SK-N-DZ (cell line): Measurements from ENCODE around the gene RNF112.
"Not testable (repeated sequence)": the region's sequence is repeated elsewhere in the genome, so short reads cannot be mapped to it uniquely, and the experiment has no call there.

Source experiments
- DNase-seq: peaks from one replicate; pipeline ENCODE4 v3.0.0-alpha.2; 2015; ENCODE audit warnings: low spot score

The RNF112 gene

DNA sequence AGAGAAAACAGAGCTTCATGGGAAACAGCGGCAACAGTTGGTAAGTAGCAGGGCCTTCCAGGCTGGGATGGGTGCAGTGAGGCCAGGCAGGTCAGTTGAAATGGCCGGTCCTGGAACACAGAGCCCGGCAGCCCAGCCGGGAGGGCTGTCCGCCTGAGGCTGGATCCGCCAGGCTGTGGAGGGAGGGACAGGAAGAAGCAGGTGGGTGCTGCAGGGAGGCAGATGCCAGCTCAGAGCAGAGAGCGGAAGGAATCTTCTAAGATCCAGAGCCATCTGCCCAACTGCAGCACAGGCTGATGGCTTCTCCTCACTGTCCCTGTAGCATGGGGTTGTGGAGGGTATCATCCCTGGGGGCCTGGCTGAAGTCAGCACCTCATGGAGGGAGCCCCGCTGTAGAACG, 599 bp downstream of the RNF112 start:
- DNase-seq, result peak; percentile 55

DNA sequence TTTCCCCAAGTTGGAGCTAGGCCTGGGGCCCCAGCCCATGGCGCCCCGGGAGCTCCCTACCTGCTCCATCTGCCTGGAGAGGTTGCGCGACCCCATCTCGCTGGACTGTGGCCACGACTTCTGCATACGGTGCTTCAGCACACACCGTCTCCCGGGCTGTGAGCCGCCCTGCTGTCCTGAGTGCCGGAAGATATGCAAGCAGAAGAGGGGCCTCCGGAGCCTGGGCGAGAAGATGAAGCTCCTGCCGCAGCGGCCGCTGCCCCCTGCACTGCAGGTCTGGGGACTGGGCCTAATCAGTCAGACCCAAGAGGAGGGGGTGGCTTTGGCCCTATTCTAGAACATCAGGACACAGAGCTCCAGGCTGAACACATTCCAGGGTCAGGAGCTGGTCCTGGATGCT, 1.5 kb downstream of the RNF112 start:
- no peak for DNase-seq

DNA sequence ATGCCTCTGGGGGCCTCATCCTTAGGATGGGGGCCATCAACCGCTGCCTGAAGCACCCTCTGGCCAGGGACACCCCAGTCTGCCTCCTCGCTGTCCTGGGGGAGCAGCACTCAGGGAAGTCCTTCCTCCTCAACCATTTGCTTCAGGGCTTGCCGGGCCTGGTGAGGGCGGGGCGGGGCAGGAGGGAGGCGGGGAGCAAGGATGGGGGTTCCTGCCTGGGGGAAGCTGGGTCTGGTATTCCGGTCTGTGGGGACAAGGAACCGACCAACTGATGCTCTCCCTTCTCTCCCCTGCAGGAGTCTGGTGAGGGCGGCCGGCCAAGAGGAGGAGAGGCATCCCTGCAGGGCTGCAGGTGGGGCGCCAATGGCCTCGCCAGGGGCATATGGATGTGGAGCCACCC, 2.0 kb downstream of the RNF112 start:
- no peak for DNase-seq

DNA sequence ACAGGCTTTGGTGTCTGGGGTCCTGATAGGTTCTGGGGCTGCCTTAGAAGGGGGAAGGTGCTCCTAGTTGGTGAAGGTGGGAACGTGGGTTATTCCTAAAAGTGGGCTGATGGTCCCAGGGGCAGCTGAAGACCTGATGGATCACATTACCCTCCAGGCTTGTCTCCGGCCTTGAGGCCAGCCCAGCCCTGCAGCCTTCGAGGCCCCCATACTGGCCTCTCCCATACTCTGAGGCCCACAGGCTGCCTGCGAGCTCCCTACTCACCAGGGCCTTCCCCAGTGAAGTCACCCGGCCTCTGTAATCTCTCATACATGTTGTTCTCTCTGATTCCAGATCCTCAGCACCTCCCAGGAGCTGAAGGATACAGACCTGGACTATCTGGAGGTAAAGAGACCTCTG, 2.7 kb downstream of the RNF112 start:
- no peak for DNase-seq

DNA sequence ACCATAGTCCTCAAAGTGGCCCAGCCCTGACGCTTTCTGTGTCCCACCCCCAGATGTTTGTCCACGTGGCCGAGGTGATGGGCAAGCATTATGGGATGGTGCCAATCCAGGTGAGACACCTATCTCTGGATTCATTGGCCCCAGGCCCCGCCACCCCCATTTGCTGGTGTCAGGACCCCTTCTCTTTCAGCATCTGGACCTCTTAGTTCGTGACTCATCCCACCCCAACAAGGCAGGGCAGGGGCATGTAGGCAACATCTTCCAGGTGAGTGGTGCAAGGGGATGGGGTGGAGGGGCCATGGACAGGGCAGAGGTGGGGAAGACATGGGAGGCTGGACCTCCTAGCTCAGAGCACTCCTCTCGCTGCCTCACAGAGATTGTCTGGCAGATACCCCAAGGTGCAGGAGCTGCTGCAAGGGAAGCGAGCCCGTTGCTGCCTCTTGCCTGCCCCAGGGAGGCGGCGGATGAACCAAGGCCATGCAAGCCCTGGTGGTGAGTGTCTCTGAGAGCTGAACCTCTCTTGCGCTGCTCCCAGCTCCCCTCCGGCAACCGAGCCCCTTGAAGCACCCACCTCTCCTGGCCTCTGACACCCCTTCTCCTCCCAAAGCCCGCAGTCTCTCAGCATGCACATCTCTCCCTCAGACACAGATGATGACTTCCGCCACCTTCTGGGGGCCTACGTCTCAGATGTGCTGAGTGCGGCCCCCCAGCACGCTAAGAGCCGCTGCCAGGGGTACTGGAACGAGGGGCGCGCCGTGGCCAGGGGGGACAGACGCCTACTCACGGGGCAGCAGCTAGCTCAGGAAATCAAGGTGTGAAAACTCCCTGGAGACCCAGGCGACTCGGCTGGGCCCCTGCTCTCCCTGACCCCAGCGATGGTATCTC, 3.6 kb downstream of the RNF112 start:
- peak; percentile 34 for DNase-seq

DNA sequence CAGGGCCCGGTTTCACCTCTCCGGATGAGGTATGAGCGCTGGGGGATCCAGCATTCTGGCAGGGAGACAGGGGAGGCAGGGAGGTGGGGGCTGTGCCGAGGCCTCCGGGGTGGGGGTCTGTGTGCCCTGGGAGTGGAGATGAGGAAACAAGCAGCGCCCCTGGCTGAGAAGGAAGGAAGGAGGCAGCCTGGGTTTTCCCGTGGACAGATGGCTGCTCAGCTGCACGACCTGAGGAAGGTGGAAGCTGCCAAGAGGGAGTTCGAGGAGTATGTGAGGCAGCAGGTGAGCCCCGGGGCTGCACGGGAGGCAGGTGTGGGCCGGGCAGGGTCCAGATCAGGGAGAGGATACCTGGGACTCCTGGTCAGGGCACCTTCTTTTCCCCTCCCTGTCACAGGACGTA, 4.3 kb downstream of the RNF112 start:
- no peak for DNase-seq

DNA sequence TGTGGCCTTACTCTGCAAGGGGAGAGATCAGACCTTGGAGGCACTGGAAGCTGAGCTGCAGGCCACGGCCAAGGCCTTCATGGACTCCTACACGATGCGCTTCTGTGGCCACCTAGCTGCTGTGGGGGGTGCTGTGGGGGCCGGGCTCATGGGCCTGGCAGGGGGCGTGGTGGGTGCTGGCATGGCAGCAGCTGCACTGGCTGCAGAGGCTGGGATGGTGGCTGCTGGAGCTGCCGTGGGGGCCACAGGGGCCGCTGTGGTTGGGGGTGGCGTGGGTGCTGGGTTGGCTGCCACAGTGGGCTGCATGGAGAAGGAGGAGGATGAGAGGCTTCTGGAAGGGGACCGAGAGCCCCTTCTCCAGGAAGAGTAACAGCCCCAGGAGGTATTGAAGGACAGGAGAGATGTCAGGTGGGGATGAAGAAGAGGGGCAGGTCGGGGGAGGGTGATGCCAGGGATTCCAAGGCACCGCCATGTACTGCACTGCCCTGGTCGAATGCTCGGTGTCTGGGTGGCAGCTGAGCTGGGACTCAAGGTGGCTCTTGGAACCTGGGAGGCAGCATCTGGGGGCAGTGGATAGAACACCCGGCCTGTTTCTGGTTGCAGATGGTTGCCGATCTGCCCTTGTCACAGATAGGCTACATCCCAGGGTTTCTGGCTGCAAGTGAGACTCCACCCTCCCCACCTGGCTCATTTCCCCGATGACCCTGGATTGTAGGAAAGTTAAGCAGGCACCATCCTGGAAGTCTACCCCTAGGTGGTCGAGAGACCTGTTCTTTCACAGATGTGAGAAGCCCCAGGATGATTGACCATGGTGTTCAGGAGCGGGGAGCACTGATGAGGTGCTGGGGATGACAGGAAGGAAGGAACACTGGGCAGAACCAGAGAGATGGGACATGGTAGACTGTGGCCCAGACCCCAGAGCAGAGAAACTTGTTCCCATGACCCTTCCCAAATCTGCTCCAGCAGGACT, 5.1 kb downstream of the RNF112 start:
- DNase-seq, result no peak

DNA sequence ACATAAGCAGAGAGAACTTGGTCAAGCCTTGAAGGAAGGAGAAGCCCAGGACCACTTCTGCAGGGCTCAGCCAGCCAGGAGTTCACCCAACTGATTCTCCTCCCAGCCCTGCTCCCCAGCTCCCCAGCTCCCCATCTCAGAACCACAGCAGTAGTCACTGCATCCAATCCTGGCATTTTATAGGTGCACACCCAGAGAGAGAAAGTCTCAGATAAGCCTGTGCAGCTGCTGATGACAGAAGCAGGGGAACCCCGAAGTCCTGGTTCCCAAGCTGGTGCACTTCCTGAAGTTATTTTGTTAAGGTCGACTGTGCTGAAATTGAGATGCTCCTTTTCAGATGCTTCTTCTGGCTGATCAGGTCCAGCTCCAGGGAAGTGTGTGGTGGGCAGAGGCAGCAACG, 6.6 kb downstream of the RNF112 start:
- no peak for DNase-seq

DNA sequence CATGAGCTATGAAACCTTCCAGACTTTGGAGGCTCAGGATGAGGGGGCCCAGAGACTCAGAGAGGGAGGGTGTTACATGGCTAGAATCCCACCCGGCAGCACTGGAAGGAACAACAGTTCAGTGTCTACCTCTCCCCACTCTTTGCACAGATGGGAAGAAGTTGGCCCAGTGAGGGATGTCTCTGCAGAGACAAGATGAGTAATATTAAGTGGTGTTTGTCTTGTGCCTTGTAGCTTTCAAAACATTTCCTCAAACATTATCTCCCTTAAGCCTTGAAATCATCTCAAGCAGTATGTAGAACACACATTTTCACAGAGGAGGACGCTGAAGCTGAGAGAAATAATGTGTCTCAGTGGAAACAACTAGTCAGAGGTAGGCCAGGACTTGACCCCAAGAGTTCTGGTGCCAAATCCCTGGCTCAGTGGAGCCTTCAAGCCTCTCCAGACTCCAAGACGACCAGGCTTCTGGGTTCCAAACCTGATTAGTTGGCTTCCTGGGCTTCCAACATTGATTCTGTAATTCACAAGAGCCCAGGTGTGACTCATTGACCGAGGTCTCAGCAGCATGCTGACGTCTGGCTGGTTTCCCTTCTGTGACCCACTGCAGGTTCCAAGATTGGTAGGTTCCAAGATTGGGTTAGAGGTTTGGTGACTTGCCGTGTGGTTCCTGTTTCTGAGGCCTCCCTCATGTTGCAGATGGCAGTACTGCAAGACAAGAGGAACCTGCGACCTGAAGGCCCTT, 7.4 kb downstream of the RNF112 start:
- no peak for DNase-seq

DNA sequence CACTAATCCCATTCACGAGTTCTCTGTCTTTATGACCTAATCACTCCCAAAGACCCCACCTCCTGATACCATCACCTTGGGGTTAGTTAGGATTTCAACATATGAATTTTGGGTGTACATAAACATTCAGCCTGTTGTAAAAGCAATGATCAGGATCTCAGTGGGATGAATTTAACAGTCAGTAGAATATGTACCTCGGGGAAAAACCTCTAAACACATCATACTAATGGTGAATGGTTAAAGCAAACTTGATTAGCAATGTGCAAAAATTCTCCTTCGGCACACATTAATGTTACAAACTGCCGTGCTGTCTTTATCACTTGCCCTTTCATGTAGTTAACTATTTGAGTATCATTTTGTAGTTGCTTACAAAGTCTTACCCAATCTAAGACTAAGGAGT, 10.2 kb downstream of the RNF112 start:
- no peak for DNase-seq

DNA sequence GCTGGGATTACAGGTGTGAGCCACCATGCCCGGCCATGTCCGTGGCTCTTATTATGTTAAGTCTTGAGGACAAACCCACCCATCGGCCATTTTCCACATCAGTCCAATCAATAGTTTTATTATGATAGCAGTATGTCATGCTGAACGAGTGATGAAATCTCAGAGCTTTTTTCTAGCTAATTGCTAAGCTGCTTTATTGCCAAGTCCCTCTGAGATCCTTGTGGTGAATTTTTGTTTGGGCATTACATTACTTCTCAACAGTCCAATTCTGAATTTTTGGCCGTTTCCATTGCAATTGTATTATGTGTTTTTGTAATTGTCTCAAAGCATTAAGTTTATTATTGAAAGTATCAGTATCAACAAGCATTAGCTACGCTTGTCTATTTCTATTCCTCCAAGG, 10.9 kb downstream of the RNF112 start:
- no peak for DNase-seq

DNA sequence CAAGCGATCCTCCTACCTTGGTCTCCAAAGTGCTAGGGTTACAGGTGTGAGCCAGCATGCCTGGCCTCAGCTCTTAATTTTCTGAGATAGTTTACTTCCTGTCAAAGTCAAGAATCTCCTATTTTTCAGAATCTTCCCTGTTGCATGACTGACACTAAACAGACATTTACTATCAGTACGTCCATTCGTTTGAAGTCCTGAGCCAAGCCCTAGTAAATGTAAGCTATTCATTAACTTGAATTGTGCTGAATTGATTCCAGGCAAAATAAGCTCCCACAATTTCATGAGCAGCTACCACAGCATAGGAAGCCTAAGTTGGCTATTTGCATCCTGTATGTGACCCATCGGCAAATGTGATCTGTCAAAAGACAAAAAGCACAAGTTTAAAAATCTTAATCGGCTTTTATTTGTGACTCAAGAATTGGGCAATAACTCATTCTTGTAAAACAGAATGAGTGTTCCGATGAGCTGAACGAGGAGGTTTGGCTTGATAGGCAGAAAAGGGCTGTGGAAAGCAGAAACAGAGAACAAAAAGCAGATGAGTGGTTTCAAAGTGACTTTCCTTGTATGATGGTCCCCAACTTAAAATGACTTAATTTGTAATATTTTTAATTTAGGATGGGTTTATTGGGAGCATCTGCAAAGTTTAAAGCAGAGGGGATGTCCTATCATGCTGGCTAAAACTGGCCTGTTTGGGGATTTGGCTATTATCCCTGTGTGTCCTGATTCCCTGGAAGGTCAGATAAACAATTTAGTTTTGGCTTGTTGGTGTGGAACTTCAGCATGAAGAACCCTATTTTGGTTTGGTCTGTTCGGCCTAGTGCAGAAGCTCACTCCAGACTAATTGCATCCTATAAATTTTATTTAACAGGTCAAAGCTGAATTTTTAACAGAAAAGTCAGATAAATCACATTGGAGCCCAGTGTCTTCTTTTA, 14.2 kb downstream of the RNF112 start:
- no peak for DNase-seq

DNA sequence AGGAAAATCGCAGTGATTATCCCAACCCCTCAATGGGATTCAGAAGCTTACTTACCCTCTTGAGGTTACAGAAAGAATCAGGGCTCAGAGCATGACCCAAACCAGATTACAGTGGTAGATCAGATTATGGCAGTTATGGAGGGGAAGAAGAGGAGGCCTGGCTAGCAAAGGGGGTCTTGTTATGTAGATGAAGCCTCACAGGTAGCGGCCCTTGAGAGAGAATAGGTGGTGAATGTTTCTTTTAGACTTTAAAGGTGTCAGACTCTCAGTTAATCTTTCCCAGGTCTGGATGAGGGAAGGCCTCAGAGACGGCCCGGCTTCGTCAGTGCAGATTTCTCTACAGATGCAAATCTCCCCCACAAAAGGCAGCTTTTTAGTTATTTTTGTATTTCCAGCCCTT, 15.6 kb downstream of the RNF112 start:
- DNase-seq, result no peak

DNA sequence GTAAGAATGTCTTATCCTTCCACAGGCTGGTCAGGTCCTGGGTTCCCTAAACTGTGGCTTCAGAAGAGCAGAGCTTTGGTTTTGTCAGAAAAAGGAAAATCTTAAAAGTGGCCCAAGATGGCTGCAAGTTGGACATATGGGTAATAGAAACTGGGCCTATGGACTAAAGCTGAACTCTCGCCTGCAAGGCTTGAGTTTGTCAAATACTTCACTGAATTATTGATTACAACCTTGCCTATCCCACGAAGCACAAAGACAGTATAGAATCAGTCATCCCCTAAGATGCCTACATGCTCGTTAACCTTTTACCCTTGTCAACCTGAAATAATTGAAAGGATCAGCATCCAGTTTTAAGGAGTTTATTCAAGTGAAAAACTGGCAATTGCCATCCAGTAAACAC, 20.7 kb downstream of the RNF112 start:
- DNase-seq, result no peak

DNA sequence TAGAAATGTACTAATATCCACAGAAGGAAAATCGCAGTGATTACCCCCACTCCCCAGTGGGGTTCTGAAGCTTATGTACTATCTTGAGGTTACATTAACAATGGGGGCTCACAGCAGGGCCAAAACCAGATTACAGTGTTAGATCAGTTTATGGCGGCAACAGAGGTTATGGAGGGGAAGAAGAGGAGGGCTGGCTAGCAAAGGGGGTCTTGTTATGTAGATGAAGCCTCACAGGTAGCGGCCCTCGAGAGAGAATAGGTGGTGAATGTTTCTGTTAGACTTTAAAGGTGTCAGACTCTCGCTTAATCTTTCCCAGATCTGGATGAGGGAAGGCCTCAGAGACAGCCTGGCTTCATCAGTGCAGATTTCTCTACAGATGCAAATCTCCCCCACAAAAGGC, 22.2 kb downstream of the RNF112 start:
- no peak for DNase-seq

DNA sequence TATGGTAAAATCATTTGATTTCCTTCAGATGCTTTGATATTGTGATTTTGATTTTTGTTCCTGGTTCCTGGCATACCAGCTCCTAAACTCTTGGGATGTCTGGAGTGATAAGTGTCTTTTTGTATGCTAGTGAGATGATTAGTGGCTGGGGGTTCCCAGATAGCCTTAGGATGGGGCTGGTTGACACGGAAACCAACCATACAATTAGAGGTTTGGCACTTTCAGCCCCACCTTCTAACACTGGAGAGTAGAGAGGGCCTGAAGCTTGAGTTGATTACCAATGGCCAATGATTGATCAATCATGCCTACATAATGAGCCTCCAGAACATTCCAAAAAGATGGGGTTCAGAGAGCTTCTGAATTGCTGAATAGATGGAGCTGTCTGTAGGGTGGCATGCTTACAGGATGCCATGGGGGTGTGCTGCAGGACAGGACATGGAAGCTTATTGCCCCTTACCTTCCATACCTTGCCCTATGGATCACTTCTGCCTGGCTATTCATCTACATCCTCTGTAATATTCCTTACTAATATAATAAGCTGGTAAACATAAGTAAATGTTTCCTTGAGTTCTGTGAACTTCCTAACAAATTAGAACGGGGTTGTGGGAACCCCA, 22.8 kb downstream of the RNF112 start:
- no peak for DNase-seq

DNA sequence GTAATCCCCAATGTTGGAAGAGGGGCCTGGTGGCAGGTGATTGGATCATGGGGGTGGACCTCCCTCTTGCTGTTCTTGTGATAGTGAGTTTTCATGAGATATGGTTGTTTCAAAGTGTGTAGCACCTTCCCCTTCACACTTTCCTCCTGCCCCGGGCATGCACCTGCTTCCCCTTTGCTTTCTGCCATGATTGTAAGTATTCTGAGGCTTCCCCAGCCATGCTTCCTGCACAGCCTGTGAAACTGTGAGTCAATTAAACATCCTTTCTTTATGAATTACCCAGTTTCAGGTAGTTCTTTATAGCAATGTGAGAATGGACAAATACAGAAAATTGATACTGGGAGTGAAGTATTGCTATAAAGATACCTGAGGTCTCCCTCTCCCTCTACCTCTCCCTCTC, 29.4 kb downstream of the RNF112 start:
- DNase-seq, result no peak

DNA sequence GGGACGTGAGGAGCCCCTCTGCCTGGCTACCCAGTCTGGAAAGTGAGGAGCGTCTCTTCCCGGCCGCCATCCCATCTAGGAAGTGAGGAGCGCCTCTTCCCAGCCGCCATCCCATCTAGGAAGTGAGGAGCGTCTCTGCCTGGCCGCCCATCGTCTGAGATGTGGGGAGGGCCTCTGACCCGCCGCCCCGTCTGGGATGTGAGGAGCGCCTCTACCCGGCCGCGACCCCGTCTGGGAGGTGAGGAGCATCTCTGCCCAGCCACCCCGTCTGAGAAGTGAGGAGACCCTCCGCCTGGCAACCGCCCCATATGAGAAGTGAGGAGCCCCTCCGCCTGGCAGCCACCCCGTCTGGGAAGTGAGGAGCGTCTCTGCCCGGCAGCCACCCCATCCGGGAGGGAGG, 30.3 kb downstream of the RNF112 start:
- DNase-seq, result not testable (repeated sequence)

DNA sequence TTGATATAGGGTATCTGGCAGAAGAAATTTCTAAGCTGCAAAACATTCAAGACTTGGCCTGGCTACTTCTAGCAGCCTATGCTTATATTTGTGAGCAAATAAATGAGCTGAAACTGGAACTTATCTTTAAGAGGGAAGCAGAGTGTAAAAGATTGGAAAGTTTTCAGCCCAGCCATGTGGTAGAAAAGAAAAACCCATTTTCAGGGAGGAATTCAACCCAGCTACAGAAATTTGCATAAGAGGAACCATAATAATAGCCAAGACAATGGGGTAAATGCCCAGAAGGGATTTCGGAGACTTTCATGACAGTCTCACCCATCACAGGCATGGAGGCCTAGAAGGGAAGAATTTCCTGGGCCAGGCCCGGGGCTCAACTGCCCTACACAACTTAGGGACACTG, 31.7 kb downstream of the RNF112 start:
- no peak for DNase-seq

DNA sequence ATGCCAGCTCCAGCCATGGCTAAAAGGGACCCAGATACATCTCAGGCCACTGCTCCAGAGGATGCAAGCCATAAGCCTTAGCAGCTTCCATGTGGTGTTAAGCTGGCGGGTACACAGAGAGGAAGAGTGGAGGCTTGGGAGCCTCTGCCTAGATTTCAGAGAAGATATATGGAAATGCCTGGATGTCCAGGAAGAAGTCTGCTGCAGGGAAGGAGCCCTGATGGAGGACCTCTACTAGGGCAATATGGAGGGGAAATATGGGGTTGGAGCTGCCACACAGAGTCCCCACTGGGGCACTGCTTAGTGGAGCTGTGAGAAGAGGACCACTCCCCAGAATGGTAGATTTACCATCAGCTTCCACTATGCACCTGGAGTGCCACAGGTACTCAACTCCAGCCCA, 32.1 kb downstream of the RNF112 start:
- DNase-seq, result no peak
